Parathyroid adenoma (tissue), 2 donors: Measurements from ENCODE around the gene TRERF1.

ENCODE experiments used
- H2AFZ ChIP-seq: fragments of 300-600 bp; sonication (generic); one replicate; pipeline ENCODE4 v1.7.0; 2017; ENCODE audit warnings: antibody characterized with exemption, mild to moderate bottlenecking
- H3K27ac ChIP-seq: fragments of 300-600 bp; sonication (generic); one replicate; pipeline ENCODE4 v1.7.0; 2017
- H3K27me3 ChIP-seq: fragments of 300-600 bp; sonication (generic); one replicate; pipeline ENCODE4 v1.7.0; 2017; ENCODE audit warnings: low read length; ENCODE audit not compliant: control insufficient read depth, insufficient read depth
- H3K36me3 ChIP-seq: fragments of 300-600 bp; sonication (generic); one replicate; pipeline ENCODE4 v1.7.0; 2017; ENCODE audit warnings: low read length; ENCODE audit not compliant: control insufficient read depth, insufficient read depth
- H3K4me1 ChIP-seq: fragments of 300-600 bp; sonication (generic); one replicate; pipeline ENCODE4 v1.7.0; 2017; ENCODE audit warnings: control low read depth
- H3K4me2 ChIP-seq: fragments of 300-600 bp; sonication (generic); one replicate; pipeline ENCODE4 v1.7.0; 2017; ENCODE audit warnings: low read length
- H3K4me3 ChIP-seq: fragments of 300-600 bp; sonication (generic); one replicate; pipeline ENCODE4 v1.7.0; 2017; ENCODE audit warnings: low read depth, low read length
- H3K79me2 ChIP-seq: fragments of 300-600 bp; sonication (generic); one replicate; pipeline ENCODE4 v1.7.0; 2017; ENCODE audit warnings: control low read depth
- H3K9ac ChIP-seq: fragments of 300-600 bp; sonication (generic); one replicate; pipeline ENCODE4 v1.7.0; 2017; ENCODE audit warnings: mild to moderate bottlenecking
- H3K9me3 ChIP-seq: fragments of 300-600 bp; sonication (generic); one replicate; pipeline ENCODE4 v1.7.0; 2017; ENCODE audit warnings: low read length; ENCODE audit not compliant: control insufficient read depth
- TF ChIP-seq, protein P1 (sequence below): fragments of 300-600 bp; sonication (generic); IDR thresholded peaks from one replicate; pipeline ENCODE4 v1.7.0; 2017; ENCODE audit warnings: antibody characterized with exemption, mild to moderate bottlenecking
- donor health status: primary hyperparathyroidism.

TRERF1 gene

DNA sequence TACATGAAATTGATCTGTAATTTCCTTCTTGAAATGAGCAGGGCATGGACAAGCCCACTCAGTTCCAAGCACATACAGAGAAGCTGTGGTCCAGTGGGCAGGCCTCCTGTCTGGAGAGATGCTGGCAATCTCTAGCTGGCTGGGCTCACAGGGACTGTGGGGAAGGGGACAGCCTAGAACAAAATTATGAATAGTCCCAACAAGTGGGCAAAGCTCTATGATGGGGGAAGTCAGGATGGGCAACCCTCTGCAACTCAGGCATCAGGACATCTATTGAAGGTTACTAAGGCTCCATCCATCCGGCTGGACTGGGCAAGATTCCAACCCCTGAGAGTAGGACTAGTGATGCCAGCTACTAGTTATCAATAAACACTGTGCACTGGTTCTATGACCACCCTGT is 40.9 kb downstream of the TRERF1 start:
- H3K4me3 ChIP-seq = no peak overlapping the region

DNA sequence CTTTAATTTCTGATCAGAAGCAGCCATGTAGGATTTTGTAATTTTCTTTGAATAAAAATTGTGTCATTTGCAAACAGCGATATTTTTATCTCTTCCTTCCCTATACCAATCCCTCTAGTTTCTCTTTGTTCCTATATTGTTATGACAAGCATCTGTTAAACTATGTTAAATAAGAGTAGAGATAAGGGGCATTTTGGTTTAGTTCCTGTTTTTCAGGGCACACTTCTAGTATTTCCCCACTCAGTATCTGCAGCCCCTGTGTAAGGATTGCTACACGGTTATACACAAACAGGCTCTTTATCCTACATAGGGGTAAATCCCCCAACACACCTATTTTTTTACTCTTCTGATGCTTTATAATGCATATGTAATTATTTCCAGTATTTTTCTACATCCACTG is 42.1 kb downstream of the TRERF1 start:
- no peaks in the 10 kb centered on the region for H3K27me3 ChIP-seq
- no peaks in the 10 kb centered on the region for H3K36me3 ChIP-seq
- peaks cover 31% of the 10 kb centered on the region for H3K79me2 ChIP-seq
- no peak overlapping the region for H3K4me3 ChIP-seq
- no peak overlapping the region for H3K4me2 ChIP-seq
- H3K9ac ChIP-seq = no peak overlapping the region
- H3K9me3 ChIP-seq = no peaks in the 10 kb centered on the region
- no peak overlapping the region for H2AFZ ChIP-seq
- H3K27ac ChIP-seq = no peak overlapping the region
- no peaks in the 10 kb centered on the region for H3K4me1 ChIP-seq
- TF ChIP-seq, protein P1, sequence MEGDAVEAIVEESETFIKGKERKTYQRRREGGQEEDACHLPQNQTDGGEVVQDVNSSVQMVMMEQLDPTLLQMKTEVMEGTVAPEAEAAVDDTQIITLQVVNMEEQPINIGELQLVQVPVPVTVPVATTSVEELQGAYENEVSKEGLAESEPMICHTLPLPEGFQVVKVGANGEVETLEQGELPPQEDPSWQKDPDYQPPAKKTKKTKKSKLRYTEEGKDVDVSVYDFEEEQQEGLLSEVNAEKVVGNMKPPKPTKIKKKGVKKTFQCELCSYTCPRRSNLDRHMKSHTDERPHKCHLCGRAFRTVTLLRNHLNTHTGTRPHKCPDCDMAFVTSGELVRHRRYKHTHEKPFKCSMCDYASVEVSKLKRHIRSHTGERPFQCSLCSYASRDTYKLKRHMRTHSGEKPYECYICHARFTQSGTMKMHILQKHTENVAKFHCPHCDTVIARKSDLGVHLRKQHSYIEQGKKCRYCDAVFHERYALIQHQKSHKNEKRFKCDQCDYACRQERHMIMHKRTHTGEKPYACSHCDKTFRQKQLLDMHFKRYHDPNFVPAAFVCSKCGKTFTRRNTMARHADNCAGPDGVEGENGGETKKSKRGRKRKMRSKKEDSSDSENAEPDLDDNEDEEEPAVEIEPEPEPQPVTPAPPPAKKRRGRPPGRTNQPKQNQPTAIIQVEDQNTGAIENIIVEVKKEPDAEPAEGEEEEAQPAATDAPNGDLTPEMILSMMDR = no peak

More for the DNA sequence above, 40.9 kb downstream of the TRERF1 start:
- Histone ChIP-seq H3K27ac (no peak overlapping the region), H3K4me2 (no peak overlapping the region), H3K9me3 (no peaks in the 10 kb centered on the region), H2AFZ (no peak overlapping the region), H3K79me2 (peaks cover 23% of the 10 kb centered on the region), H3K36me3 (no peaks in the 10 kb centered on the region), H3K4me1 (no peaks in the 10 kb centered on the region), H3K27me3 (no peaks in the 10 kb centered on the region), H3K9ac (no peak overlapping the region)
- TF ChIP-seq, protein P1 = no peak

DNA sequence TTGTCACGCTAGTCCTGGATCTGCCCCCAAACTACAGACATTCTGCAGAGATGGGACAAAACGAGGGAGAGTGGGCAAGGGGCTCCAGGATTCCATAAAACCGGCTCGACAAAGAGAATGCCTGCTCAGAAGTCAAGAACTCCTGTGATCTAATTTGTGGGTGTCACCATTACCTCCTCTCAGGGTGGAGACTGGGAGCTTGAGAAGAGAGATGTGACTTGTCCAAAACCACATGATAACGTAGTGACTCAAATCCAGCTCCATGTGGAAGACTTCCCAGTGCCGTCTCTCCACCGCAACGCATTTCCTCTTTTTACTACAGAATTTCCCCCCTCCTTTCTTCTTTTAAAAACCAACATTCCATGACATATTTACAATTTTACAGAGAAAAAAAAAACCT is 44.3 kb downstream of the TRERF1 start:
- H3K27me3 ChIP-seq = no peaks in the 10 kb centered on the region
- H3K36me3 ChIP-seq = no peaks in the 10 kb centered on the region
- H3K27ac ChIP-seq = no peak overlapping the region
- H3K79me2 ChIP-seq = peaks cover 44% of the 10 kb centered on the region
- H3K4me1 ChIP-seq = no peaks in the 10 kb centered on the region
- no peaks in the 10 kb centered on the region for H3K9me3 ChIP-seq
- H3K4me3 ChIP-seq = no peak overlapping the region
- H3K4me2 ChIP-seq = no peak overlapping the region
- H3K9ac ChIP-seq = no peak overlapping the region
- H2AFZ ChIP-seq = no peak overlapping the region
- TF ChIP-seq, protein P1 = no peak

DNA sequence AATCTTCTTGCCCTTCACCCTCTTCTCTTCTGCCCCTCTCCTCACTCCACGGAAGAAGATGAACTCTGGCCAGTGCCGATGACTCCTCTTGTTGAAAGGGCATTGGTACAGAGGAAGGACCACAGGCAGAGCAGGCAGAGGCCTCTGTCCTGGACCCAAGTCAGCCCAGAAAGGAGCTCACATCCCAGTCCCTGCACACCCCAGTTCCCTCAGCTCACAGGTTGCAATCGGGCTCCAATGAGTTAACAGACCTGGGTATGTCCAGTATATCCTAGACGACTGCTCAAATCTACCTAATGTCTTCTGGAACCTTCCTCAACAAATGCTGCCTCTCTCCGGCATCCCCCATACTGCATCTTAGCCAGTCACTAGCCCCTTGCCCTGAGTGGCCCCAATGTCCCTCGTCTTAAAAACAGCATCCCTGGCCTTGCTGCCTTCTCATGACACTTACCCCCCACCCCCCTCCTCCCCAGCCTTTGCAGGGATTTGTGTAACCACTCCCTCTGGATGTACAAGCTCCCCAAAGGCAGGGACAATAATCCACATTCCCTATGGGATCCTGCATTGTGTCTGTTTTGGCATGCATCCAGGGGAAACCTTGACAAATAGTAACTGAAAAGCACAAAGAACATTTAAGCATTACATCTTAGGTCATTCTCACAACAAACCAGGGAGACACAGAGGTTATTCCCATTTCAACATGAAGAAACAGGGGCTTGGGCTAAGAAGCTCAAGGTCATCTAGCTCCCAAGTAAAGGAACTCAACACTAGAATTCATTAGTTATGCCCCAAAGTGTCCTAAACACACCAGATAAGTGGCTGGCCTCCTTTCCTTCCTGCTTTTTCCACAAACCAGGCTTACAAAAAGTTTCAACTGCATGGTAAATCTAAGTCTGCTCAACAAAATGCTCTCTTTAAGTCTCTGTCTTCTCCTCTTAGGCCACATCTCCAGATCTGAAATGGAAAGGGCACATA is 45.1 kb downstream of the TRERF1 start:
- Histone ChIP-seq H3K9me3 (no peaks in the 10 kb centered on the region), H2AFZ (no peak overlapping the region), H3K36me3 (no peaks in the 10 kb centered on the region), H3K9ac (no peak overlapping the region), H3K4me3 (no peak overlapping the region), H3K27ac (no peak overlapping the region), H3K4me2 (no peak overlapping the region), H3K79me2 (peaks cover 42% of the 10 kb centered on the region), H3K27me3 (no peaks in the 10 kb centered on the region), H3K4me1 (no peaks in the 10 kb centered on the region)
- TF ChIP-seq, protein P1 = no peak

DNA sequence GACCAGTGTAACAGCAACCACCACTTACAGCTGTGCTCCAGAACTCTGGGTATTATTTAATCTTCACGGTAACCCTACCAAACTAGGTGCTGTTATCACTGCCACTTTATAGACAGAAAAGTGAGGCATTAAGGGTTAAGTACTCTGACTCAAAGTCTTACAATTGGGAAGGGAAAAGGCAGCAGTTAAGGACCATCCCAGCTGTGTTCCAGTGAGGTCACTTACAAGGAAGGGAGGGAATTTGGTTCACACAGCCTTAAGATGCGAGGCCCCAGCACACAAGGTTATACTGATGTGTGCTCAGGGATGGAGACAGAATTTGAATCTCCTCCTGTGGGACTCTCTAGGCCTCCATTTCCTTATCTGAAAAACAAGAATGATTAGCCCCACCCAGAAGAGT is 46.7 kb downstream of the TRERF1 start:
- Histone ChIP-seq H3K27me3 (no peaks in the 10 kb centered on the region), H3K4me1 (no peaks in the 10 kb centered on the region), H3K79me2 (peaks cover 46% of the 10 kb centered on the region), H3K9ac (no peak overlapping the region), H2AFZ (no peak overlapping the region), H3K4me2 (no peak overlapping the region), H3K9me3 (no peaks in the 10 kb centered on the region), H3K4me3 (no peak overlapping the region), H3K27ac (no peak overlapping the region), H3K36me3 (no peaks in the 10 kb centered on the region)
- TF ChIP-seq, protein P1 = no peak
